Upper lobe of left lung (tissue), 4 donors: ENCODE data around the gene PLEKHA8.

ENCODE experiments used
- CTCF ChIP-seq, 6 experiments: fragments of 450-650 bp in 4 of 6; fragments of 200-600 bp in 2 of 6; sonication (generic) in 2 of 6; IDR thresholded peaks; one replicate each; pipeline ENCODE4 v1.5.1; 2016 to 2019; ENCODE audit warnings: antibody characterized with exemption in 6 of 6
- EP300 ChIP-seq, 4 donors: sonication (generic); formaldehyde crosslinking; IDR thresholded peaks; one replicate each; pipeline ENCODE4 v1.5.1; 2017; ENCODE audit warnings: antibody characterized with exemption in 4 of 4, control low read depth in 2 of 4
- POLR2A ChIP-seq, 4 donors: fragments of 450-650 bp; IDR thresholded peaks; one replicate each; pipeline ENCODE4 v1.5.1; 2016 to 2017; ENCODE audit warnings: antibody characterized with exemption in 4 of 4, mild to moderate bottlenecking in 2 of 4
- POLR2AphosphoS5 ChIP-seq, 2 donors: sonication (generic); formaldehyde crosslinking; IDR thresholded peaks; one replicate each; pipeline ENCODE4 v1.5.1; 2017; ENCODE audit warnings: antibody characterized with exemption in 2 of 2

- TF ChIP-seq CTCF (IDR thresholded peaks at IDR 0.05) (no peak), POLR2A (IDR thresholded peaks at IDR 0.05) (no peak), EP300 (IDR thresholded peaks at IDR 0.05) (no peak), POLR2AphosphoS5 (IDR thresholded peaks at IDR 0.05) (no peak)
Measured at GRCh38 chr7:30083334-30083733, 55.1 kb downstream of the PLEKHA8 start.
